ENCODE data around the gene CHAD.

The CHAD gene, protein sequence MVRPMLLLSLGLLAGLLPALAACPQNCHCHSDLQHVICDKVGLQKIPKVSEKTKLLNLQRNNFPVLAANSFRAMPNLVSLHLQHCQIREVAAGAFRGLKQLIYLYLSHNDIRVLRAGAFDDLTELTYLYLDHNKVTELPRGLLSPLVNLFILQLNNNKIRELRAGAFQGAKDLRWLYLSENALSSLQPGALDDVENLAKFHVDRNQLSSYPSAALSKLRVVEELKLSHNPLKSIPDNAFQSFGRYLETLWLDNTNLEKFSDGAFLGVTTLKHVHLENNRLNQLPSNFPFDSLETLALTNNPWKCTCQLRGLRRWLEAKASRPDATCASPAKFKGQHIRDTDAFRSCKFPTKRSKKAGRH

DNA sequence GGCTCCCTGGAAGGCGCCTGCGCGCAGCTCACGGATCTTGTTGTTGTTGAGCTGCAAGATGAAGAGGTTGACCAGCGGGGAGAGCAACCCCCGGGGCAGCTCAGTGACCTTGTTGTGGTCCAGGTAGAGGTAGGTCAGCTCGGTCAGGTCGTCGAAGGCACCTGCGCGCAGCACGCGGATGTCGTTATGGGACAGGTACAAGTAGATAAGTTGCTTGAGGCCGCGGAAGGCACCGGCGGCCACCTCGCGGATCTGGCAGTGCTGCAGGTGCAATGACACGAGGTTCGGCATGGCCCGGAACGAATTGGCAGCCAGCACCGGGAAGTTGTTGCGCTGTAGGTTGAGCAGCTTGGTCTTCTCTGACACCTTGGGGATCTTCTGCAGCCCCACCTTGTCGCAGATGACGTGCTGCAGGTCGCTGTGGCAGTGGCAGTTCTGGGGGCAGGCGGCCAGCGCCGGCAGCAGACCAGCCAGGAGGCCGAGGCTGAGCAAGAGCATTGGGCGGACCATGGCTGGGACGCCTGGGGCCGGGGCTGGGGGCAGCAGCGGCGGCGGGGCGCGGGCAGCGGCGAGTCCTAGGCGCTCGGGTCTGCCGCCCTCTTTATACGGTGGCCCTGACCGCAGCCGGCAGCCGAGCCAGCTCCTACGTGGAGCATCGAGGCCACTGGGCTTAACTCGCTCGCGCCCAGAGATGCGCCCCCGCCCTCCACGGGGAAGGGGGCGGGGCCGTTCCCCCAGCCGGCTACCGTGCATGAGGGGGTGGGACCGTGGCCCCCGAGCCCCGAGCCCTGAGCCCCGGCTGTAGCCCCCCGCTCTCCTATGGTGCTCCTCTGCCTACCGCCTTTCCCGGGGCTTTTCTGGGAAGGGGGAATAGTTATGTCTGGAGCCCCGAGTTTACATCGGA, at the start of gene CHAD:
Gene CHAD, minus strand, starts transcription at position 577 of the 904 bp plus-strand sequence. Its CDS starts 67 bp downstream, at position 510.
- no peak for DNase-seq

DNA sequence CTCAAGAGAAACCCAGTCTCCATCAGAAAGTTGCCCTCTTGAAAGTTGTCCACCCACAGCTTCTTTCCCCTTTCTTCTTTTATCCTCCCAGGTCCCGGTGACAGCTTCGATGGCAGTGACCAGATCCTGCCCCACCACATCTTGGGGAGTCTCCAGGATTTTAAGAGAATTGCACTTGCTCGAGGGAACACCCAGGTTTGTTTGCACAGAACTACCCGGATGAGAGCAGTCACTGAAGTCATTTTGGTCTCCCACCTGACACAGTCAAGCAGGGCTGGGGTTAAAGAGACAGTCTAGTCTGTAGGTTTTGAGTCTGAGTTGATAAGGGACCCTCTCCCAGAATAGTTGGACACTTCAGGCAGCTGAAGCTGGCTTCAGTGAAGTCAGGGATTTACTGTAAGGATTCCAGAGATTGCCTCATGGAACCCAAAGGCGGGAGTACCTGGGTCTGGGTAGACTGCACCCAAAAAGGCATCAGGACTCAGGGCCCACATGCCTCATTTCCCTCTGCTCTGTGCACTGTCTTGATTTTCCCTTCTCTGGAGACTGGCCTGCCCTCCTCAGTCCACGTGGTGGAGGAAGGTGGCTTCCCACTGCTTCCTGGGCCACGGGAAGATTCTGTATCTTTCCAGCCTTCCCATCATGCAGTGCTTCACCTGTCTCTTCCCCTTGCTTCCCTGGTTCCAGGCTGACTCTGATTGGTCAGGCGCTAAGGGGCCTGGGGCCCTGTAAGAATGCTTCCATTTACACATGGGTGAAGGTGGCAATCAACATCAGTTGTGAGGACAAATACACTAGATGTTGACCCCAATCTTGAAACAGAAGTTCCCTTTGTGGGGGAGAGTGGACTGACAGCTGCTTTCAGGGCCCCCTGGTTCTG, 49.1 kb upstream of the CHAD start:
- DNase-seq: no peak

DNA sequence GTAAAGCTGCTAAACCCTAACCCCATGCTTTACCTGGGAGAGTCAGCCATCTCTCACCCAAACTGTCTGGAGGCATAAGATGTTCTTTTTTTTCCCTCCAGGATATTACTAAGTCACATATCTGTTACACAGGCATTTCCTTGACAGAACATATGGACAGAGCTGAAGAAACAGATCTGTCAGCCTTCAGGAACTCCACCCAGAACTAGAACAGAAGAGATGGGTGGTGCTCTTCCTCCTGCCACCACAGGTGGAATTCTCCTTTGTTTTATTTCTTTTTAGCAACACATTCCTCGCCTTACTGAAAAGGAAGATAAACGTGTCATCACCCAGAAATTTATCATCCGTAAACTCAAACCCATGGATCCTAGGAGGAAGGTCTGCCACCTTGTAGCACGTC, 48.3 kb upstream of the CHAD start:
- no peak for DNase-seq

- DNase-seq: peak; percentile 43
These were observed 46.4 kb upstream of the CHAD start for GRCh38 chr17:50514936-50515702.

DNA sequence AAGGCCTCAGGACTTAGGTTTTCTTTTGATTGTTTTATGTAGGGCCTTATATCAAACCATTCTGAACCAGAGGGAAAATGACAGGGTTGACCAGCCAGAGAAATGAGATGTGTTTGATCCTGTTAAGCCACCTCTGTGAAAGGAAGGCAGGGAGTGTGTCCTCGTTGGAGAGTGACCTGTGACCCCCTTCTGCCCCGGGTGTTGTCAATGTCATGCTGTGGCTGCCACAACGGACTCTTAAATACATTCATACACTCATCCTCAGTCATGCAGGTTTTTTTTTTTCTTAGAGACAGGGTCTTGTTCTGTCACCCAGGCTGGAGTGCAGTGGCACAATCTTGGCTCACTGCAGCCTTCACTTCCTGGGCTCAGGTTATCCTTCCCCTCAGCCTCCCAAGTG, 45.7 kb upstream of the CHAD start:
- no peak for DNase-seq

GRCh38 chr17:50513495-50513894, 44.8 kb upstream of the CHAD start:
- peak; percentile 11 for DNase-seq

DNA sequence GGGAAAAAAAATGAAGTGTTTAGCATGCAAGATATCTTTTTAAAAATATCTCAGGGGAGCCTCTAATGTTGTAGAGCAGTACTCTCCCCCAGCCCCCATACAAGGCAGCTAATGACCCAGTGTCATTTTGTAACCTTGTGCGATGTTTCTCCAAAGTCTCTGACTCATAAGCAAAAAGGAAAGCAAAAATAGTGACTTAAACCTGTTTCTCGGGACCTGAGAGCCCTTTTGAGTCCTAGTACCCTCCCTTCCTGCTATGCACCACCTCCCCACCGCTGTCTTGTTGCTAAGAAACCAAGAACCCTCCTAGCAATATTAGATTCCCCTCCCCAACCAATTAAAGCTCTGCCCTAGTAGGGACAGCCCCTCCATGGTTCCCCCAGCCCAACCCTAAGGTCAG, 42.4 kb upstream of the CHAD start:
- no peak for DNase-seq

DNA sequence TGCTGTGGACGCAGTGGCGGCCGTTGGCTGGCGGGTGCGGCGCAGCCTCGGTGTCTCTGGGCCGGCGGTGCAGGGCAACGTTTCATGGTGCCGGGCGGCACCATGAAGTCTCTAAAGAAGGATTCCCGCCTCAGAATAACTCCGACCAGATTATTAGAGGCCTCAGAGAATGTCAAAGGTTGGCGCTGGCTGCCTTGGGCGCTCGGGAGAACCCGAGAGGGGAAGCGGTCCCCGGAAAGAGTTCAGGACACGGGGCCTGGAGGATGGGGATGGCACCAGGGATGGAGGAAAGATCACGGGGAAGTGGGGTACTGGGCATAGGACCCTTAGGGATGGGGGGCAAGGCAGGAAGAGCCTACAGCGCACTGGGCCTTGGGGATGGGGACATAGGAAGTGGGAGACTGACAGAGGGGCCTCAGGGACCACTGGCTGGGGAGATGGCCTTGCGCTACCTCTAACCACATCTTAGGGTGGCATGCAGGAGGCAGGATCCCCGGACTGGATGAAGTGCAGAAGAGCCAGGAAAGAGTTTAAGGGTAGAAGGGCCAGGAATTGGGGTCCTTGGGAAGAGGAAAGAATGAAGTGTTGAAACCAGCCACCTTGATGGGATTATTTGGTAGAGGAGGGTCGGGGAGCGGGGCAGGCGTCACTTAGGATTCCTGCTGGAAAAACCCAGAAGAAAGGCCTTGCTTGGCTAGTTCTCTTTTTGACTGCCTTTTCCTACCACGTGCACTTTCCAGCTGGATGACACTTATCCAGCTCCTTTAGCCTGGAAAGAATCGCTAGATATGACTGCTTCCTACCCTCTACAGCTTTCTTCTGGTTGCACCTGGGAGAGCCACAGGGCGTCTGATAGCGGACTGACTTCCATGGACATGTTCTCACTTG, 40.1 kb upstream of the CHAD start:
- DNase-seq: no peak

GRCh38 chr17:50507871-50508572, 39.3 kb upstream of the CHAD start, which contains the start of gene MYCBPAP:
MYCBPAP (plus strand) TSS chr17:50508439; CDS start chr17:50508675, 236 bp downstream.
- peak; percentile 75 for DNase-seq

DNA sequence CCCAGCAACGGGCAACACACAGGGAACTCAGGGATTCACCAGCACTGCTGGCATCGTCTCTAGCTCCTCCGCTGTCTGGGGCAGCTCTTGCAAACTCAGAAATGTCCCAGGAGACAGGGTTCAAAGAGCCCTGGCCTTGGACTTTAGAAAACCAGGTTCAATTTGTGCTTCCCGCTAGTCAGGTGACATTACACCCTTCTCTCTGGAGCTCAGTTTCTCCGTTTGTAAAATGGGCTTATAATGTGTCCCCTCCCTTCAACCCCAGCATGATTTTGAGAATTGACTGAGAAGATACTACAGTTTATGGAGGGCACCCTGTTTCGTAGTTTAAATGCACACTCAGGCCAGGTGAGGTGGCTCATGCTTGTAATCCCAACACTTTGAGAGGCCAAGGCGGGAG, 37.6 kb upstream of the CHAD start:
- DNase-seq: no peak

GRCh38 chr17:50505591-50506130, 37.0 kb upstream of the CHAD start:
- DNase-seq: no peak

- DNase-seq: no peak
These were observed 33.8 kb upstream of the CHAD start for GRCh38 chr17:50502301-50502990.

- DNase-seq: peak; percentile 24
These were observed 32.4 kb upstream of the CHAD start for GRCh38 chr17:50501054-50501453.

DNA sequence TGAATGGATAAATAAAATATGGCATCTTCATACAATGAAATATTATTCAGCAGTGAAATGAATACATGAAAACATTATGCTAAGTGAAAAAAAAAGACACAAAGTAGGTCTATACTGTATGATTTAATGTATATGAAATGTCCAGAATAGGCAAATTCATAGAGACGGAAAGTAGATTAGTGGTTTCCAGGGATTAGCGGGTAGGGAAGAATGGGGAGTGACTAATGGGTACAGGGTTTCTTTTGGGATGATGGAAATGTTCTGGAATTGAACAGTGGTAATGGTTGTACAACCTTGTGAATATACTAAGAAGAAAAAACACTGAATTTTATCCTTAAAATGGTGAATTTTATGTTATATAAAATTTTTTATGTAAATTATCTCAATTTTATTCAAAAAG, 31.0 kb upstream of the CHAD start:
- peak; percentile 60 for DNase-seq

DNA sequence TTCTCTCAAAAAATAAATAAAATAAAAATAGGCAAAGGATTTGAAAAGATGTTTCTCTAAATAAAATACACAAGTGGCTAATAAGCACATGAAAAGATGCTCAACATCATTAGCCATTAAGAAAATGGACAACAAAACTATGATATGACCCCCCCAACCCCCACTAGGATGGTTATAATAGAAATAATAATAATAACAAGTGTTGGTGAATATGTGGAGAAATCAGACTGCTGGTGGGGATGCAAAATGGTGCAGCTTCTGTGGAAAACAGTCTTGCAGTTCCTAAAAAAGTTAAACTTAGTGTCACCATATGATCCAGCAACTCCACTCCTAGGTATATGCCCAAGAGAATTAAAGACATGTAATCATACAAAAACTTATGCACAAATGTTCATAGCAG, 30.6 kb upstream of the CHAD start:
- no peak for DNase-seq

DNA sequence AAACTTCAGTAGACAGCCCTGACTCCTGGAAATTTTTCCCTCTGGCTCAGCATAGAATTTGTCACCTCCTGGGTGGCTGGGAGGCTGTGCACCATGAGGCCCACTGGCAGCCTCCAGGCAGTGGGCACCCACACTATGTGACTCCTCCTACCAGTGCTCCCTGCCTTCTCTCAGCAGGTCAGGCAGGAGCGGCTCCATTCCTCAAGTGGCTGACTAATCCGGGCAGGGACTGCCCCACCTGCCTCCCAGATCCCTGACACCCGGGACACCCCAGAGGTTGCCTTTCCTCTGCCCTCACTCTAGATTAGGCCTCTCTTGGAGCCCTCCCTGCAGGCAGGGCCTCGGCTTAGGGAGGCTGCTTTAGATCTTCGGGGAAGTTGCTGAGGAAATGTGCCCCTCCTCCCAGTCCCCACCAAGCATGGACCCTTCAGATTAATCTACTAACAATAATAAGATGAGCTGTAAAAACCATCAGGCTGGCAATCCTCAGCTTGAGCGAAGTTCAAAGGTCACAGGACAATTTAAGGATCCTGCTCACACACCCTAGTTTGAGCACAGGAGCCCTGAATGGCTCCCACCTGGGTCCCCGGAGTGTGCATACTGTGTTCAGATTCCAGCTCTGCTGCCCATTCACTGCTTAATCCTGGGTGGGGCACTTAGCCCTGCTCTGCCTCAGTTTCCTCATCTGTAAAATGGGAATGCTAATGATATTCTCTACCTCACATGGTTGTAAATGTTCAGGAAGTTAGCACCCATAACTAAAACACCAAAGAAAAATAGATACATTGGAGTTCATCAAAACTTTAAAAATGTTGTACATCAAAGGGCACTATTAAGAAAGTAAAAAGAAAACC, 29.6 kb upstream of the CHAD start:
- no peak for DNase-seq

- peak; percentile 62 for DNase-seq
These were observed 27.2 kb upstream of the CHAD start for GRCh38 chr17:50495918-50496317.

DNA sequence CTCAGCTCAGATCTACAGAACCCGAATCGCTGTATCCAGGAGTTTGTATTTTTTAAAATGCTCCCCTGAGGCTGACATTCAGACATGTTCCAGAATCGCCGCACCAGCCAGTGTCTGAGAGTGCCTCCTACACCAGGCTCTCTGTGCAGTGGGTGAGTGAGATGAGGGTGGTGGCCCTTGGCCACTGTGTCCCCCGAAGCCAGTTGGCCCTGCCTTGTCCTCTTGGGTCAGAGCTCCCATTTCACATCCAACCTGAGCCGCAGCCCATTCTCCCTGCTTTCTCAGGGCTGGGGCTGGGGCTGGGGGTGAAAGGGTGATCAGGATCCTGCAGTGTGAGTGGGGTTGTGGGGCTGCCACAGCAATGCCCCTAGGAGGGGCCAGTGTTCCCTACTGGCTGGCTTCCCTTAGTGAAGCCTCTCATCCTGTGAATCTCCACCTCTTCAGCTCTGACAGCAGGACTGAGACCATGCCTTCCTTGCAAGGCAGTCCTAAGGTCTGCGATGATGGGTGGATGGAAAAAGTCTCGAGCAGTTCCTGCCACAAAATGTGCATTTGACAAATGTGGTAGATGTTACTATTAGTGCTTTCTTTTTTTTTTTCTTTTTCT, 26.6 kb upstream of the CHAD start:
- no peak for DNase-seq

All from fibroblast of upper back skin (primary cell).